SK-N-SH (cell line): ENCODE measurements around the gene SNAI3. TPM values are rescaled to one million over a fixed set of nuclear protein-coding genes. Genes with fewer than 3 reads are reported as not detected.

Experiments used
- CTCF ChIA-PET: fragments of 300-600, 350-600 bp; formaldehyde crosslinking; extraction: SDS; loops from one replicate; lab custom pipeline; 2021; lab: Yijun Ruan, JAX
- POLR2A ChIA-PET: fragments of 350-600 bp; sonication (Branson Sonifier 250); formaldehyde crosslinking; extraction: SDS; loops from one replicate; lab custom pipeline; 2020; ENCODE audit warnings: antibody characterized with exemption, inconsistent platforms; lab: Yijun Ruan, JAX
- DNase-seq: peaks from one replicate; pipeline ENCODE4 v3.0.0; 2012
- H2AFZ ChIP-seq: fragments of 200-600 bp; sonication (generic); 2 replicates; pipeline ENCODE4 v1.8.1; 2016; ENCODE audit warnings: antibody characterized with exemption, mild to moderate bottlenecking, low read depth
- H3F3A ChIP-seq: fragments of 200-600 bp; sonication (generic); replicated peaks from 2 replicates; pipeline ENCODE3; 2016; ENCODE audit warnings: antibody characterized with exemption, mild to moderate bottlenecking; ENCODE audit not compliant: insufficient read depth
- H3K27ac ChIP-seq, 2 experiments: fragments of 200-500 bp in 1 of 2; fragments of 200-600 bp in 1 of 2; sonication (Bioruptor generic) in 1 of 2; sonication (generic), shearing (Covaris generic) in 1 of 2; 2 replicates each; pipeline versions ENCODE4 v1.5.1 to v1.6.1; 2014 to 2016; ENCODE audit warnings: low read depth in 2 of 2, inconsistent platforms in 1 of 2, low read length in 1 of 2, mild to moderate bottlenecking in 1 of 2, mixed read lengths in 1 of 2
- H3K27me3 ChIP-seq: fragments of 200-600 bp; sonication (generic), shearing (Covaris generic); 2 replicates; pipeline ENCODE4 v1.6.1; 2016; ENCODE audit warnings: mixed run types; ENCODE audit not compliant: insufficient read depth
- H3K36me3 ChIP-seq, 2 experiments: fragments of 200-500 bp in 1 of 2; fragments of 200-600 bp in 1 of 2; sonication (Bioruptor generic) in 1 of 2; sonication (generic) in 1 of 2; replicated peaks in 1 of 2; 2 replicates each; pipeline versions ENCODE3 to v1.5.1; 2014 to 2016; ENCODE audit warnings: low read length in 1 of 2, mild to moderate bottlenecking in 1 of 2; ENCODE audit not compliant: insufficient read depth in 2 of 2, control insufficient read depth in 1 of 2
- H3K4me1 ChIP-seq, 2 experiments: fragments of 200-500 bp in 1 of 2; fragments of 200-600 bp in 1 of 2; sonication (Bioruptor generic) in 1 of 2; sonication (generic), shearing (Covaris generic) in 1 of 2; 2 replicates each; pipeline versions ENCODE4 v1.5.1 to v1.6.1; 2014 to 2016; ENCODE audit warnings: low read depth in 1 of 2, low read length in 1 of 2, mixed run types in 1 of 2; ENCODE audit not compliant: insufficient read depth in 2 of 2, control insufficient read depth in 1 of 2
- H3K4me2 ChIP-seq: fragments of 200-600 bp; sonication (generic), shearing (Covaris generic); 2 replicates; pipeline ENCODE4 v1.6.1; 2017; ENCODE audit warnings: mixed run types
- H3K4me3 ChIP-seq, 2 experiments: fragments of 200-500 bp in 1 of 2; fragments of 200-600 bp in 1 of 2; sonication (Bioruptor generic) in 1 of 2; sonication (generic), shearing (Covaris generic) in 1 of 2; 2 replicates each; pipeline versions ENCODE4 v1.5.1 to v1.8.1; 2014 to 2016; ENCODE audit warnings: low read depth in 2 of 2, inconsistent platforms in 1 of 2, low read length in 1 of 2, mild to moderate bottlenecking in 1 of 2, mixed read lengths in 1 of 2, moderate library complexity in 1 of 2
- H3K79me2 ChIP-seq: fragments of 200-600 bp; sonication (generic); 2 replicates; pipeline ENCODE4 v1.8.1; 2017; ENCODE audit warnings: mild to moderate bottlenecking; ENCODE audit not compliant: insufficient read depth
- H3K9ac ChIP-seq: fragments of 200-600 bp; sonication (generic); 2 replicates; pipeline ENCODE4 v1.6.1; 2017; ENCODE audit warnings: mixed run types
- H3K9me2 ChIP-seq: fragments of 200-600 bp; sonication (generic); 2 replicates; pipeline ENCODE4 v1.6.1; 2017; ENCODE audit warnings: mixed run types
- H3K9me3 ChIP-seq: fragments of 200-600 bp; sonication (generic); 2 replicates; pipeline ENCODE4 v1.6.1; 2017; ENCODE audit warnings: mixed run types, mild to moderate bottlenecking, moderate library complexity
- H4K20me1 ChIP-seq: fragments of 200-600 bp; sonication (generic); 2 replicates; pipeline ENCODE4 v1.6.1; 2017; ENCODE audit warnings: mild to moderate bottlenecking, mixed run types; ENCODE audit not compliant: insufficient read depth
- CHD2 ChIP-seq: fragments of 150-350 bp; IDR thresholded peaks from 2 replicates; pipeline ENCODE4 v1.6.1; 2018; ENCODE audit warnings: low read length; ENCODE audit not compliant: partially characterized antibody
- ELF1 ChIP-seq: IDR thresholded peaks from 2 replicates; pipeline ENCODE4 v1.4.0; 2012
- EZH2phosphoT487 ChIP-seq: fragments of 200-600 bp; sonication (generic); IDR thresholded peaks from 2 replicates; pipeline ENCODE4 v1.6.1; 2017; ENCODE audit warnings: low read depth, mixed run types, mild to moderate bottlenecking, antibody characterized with exemption, moderate library complexity, borderline replicate concordance
- FOSL2 ChIP-seq: IDR thresholded peaks from 2 replicates; pipeline ENCODE4 v1.4.0; 2012; ENCODE audit warnings: low read depth, mild to moderate bottlenecking, moderate library complexity, borderline replicate concordance
- FOXJ3 ChIP-seq: sonication (generic); formaldehyde crosslinking; IDR thresholded peaks from 2 replicates; pipeline ENCODE4 v1.5.1; 2020; ENCODE audit warnings: mild to moderate bottlenecking, missing genetic modification reagents
- FOXM1 ChIP-seq: IDR thresholded peaks from 2 replicates; pipeline ENCODE4 v1.4.0; 2012; ENCODE audit warnings: low read depth, mild to moderate bottlenecking
- GABPA ChIP-seq: IDR thresholded peaks from 2 replicates; pipeline ENCODE4 v1.4.0; 2012; ENCODE audit warnings: low read depth, mild to moderate bottlenecking
- MEF2A ChIP-seq: IDR thresholded peaks from 2 replicates; pipeline ENCODE4 v1.4.0; 2012; ENCODE audit warnings: low read depth, borderline replicate concordance
- MXI1 ChIP-seq: IDR thresholded peaks from 2 replicates; pipeline ENCODE4 v1.6.1; 2012; ENCODE audit warnings: mild to moderate bottlenecking, low read depth, low read length, improper control_type of control experiment
- NFIC ChIP-seq: IDR thresholded peaks from 2 replicates; pipeline ENCODE4 v1.4.0; 2012; ENCODE audit warnings: borderline replicate concordance
- NRF1 ChIP-seq: IDR thresholded peaks from 2 replicates; pipeline ENCODE4 v1.6.1; 2012; ENCODE audit warnings: low read depth, mild to moderate bottlenecking, low read length
- RAD21 ChIP-seq: IDR thresholded peaks from 2 replicates; pipeline ENCODE4 v1.6.1; 2012; ENCODE audit warnings: mild to moderate bottlenecking, low read length
- RCOR1 ChIP-seq: fragments of 150-350 bp; IDR thresholded peaks from 2 replicates; pipeline ENCODE4 v1.6.1; 2017; ENCODE audit warnings: antibody characterized with exemption, low read length
- TAF1 ChIP-seq: IDR thresholded peaks from 2 replicates; pipeline ENCODE4 v1.6.1; 2012; ENCODE audit warnings: low read depth, mild to moderate bottlenecking, low read length, moderate library complexity, borderline replicate concordance
- YY1 ChIP-seq: IDR thresholded peaks from 2 replicates; pipeline ENCODE4 v1.4.0; 2012; ENCODE audit warnings: low read depth, mild to moderate bottlenecking
- WGBS: methylation state at CpG from one replicate; pipeline ENCODE4 v1.1.6; 2017; ENCODE audit warnings: low lambda C conversion rate; 5-methylcytosine and 5-hydroxymethylcytosine counted together
- polyA plus RNA-seq, 3 experiments: library from polyadenylated mRNA; depleted of rRNA; stranded (reverse); fragments of >200 nt; gene quantifications; 2 replicates each; pipeline ENCODE4 v1.2.3, GENCODE V29; 2012
- TF ChIP-seq, protein P1 (sequence below): fragments of 200-600 bp; sonication (generic); IDR thresholded peaks from 2 replicates; pipeline ENCODE4 v1.6.1; 2017; ENCODE audit warnings: antibody characterized with exemption, mild to moderate bottlenecking, moderate library complexity
- TF ChIP-seq, protein P2 (sequence below): IDR thresholded peaks from 2 replicates; pipeline ENCODE4 v1.4.0; 2012; ENCODE audit warnings: low read depth

SNAI3 gene
- polyA plus RNA-seq, 1 of the 3 experiments (the other 2 are of a cell fraction) = 0.03 TPM

GRCh38 chr16:88691924-88692560 is 5.7 kb upstream of the SNAI3 start:
- CTCF ChIA-PET = no interaction called here
- WGBS = 83% methylated on average over 7 of the region's 26 CpGs
- Histone ChIP-seq H3K4me1 (peaks cover 0 to 2% of the 10 kb centered on the region in 2 experiments; a peak in 1 of 4 replicates), H3K27me3 (no peaks in the 10 kb centered on the region; the same call in 1 of the 2 replicates), H3K79me2 (no peaks in the 10 kb centered on the region), H3F3A (no peaks in the 10 kb centered on the region), H2AFZ (no peak overlapping the region), H3K4me2 (no peak overlapping the region), H3K4me3 (no peak overlapping the region), H3K9me2 (no peaks in the 10 kb centered on the region), H3K9ac (no peak overlapping the region), H3K27ac (no peak overlapping the region), H3K36me3 (peaks cover 0 to 6% of the 10 kb centered on the region in 2 experiments), H4K20me1 (no peaks in the 10 kb centered on the region), H3K9me3 (no peaks in the 10 kb centered on the region)
- no peak for DNase-seq
- TF ChIP-seq FOSL2 = no peak
- TF ChIP-seq MXI1 = no peak
- TF ChIP-seq GABPA = no peak
- no peak for TF ChIP-seq CHD2
- TF ChIP-seq, protein P1, sequence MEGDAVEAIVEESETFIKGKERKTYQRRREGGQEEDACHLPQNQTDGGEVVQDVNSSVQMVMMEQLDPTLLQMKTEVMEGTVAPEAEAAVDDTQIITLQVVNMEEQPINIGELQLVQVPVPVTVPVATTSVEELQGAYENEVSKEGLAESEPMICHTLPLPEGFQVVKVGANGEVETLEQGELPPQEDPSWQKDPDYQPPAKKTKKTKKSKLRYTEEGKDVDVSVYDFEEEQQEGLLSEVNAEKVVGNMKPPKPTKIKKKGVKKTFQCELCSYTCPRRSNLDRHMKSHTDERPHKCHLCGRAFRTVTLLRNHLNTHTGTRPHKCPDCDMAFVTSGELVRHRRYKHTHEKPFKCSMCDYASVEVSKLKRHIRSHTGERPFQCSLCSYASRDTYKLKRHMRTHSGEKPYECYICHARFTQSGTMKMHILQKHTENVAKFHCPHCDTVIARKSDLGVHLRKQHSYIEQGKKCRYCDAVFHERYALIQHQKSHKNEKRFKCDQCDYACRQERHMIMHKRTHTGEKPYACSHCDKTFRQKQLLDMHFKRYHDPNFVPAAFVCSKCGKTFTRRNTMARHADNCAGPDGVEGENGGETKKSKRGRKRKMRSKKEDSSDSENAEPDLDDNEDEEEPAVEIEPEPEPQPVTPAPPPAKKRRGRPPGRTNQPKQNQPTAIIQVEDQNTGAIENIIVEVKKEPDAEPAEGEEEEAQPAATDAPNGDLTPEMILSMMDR = no peak
- no peak for TF ChIP-seq FOXJ3
- TF ChIP-seq FOXM1 = no peak
- TF ChIP-seq RAD21 = no peak
- no peak for TF ChIP-seq TAF1
- TF ChIP-seq YY1 = no peak
- TF ChIP-seq RCOR1 = no peak
- no peak for TF ChIP-seq EZH2phosphoT487
- TF ChIP-seq NRF1 = no peak
- TF ChIP-seq MEF2A = no peak
- no peak for TF ChIP-seq ELF1
- TF ChIP-seq, protein P2, sequence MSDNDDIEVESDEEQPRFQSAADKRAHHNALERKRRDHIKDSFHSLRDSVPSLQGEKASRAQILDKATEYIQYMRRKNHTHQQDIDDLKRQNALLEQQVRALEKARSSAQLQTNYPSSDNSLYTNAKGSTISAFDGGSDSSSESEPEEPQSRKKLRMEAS = no peak
- TF ChIP-seq NFIC = no peak
- POLR2A ChIA-PET = no interaction called here
